K562 (cell line): ENCODE results near the gene SYMPK. TPM values are rescaled to one million over a fixed set of nuclear protein-coding genes. Genes with fewer than 3 reads are reported as not detected.
A peak's percentile ranks its signal among the peaks of the same experiment; 100 is the strongest.

Source experiments
- BHLHE40 ChIP-seq: IDR thresholded peaks from 2 replicates; pipeline ENCODE4 v1.6.1; 2011; ENCODE audit warnings: low read length, improper control_type of control experiment
- CBX3 ChIP-seq, 2 experiments: IDR thresholded peaks; 1 replicate in 1 of 2; 2 replicates in 1 of 2; pipeline ENCODE4 v1.6.1; 2012; ENCODE audit warnings: inconsistent platforms in 2 of 2, low read length in 2 of 2, borderline replicate concordance in 1 of 2, control low read depth in 1 of 2
- CREM ChIP-seq: IDR thresholded peaks from 2 replicates; pipeline ENCODE4 v1.6.1; 2014; ENCODE audit warnings: antibody characterized with exemption, low read depth
- DIDO1 ChIP-seq: fragments of 450-650 bp; IDR thresholded peaks from 2 replicates; pipeline ENCODE4 v1.6.1; 2016; ENCODE audit warnings: low read depth, missing biosample characterization, missing genetic modification characterization
- E2F1 ChIP-seq: sonication (generic); formaldehyde crosslinking; IDR thresholded peaks from 2 replicates; pipeline ENCODE4 v1.8.1; 2023; ENCODE audit warnings: mild to moderate bottlenecking, missing genetic modification reagents, moderate library complexity
- EGR1 ChIP-seq: fragments of 450-650 bp; conservative IDR thresholded peaks from 2 replicates; pipeline ENCODE4 v1.6.1; 2017; ENCODE audit warnings: mild to moderate bottlenecking
- ILF3 ChIP-seq: fragments of 450-650 bp; IDR thresholded peaks from 2 replicates; pipeline ENCODE4 v1.6.1; 2018; ENCODE audit warnings: antibody characterized with exemption, mild to moderate bottlenecking, moderate library complexity, borderline replicate concordance
- NFE2 ChIP-seq: IDR thresholded peaks from 2 replicates; pipeline ENCODE4 v1.6.1; 2014; ENCODE audit warnings: antibody characterized with exemption, low read depth
- NFIC ChIP-seq: fragments of 450-650 bp; IDR thresholded peaks from 2 replicates; pipeline ENCODE4 v1.6.1; 2017; ENCODE audit warnings: mild to moderate bottlenecking, inconsistent platforms
- NONO ChIP-seq, 2 experiments: fragments of 200-400 bp in 1 of 2; fragments of 450-650 bp in 1 of 2; formaldehyde crosslinking in 1 of 2; IDR thresholded peaks; 2 replicates each; pipeline ENCODE4 v1.6.1; 2017; ENCODE audit warnings: low read depth in 2 of 2, mild to moderate bottlenecking in 2 of 2, moderate library complexity in 2 of 2, low read length in 1 of 2
- POLR2A ChIP-seq: fragments of 450-650 bp; conservative IDR thresholded peaks from 2 replicates; pipeline ENCODE4 v1.6.1; 2016
- RBM22 ChIP-seq: fragments of 200-400 bp; formaldehyde crosslinking; IDR thresholded peaks from 2 replicates; pipeline ENCODE4 v1.6.1; 2018; ENCODE audit warnings: low read length, low read depth; ENCODE audit not compliant: poor library complexity, severe bottlenecking
- SRF ChIP-seq, 2 experiments: fragments of 250-450, 450-650 bp in 1 of 2; sonication (Bioruptor Pico) in 1 of 2; sonication (generic) in 1 of 2; formaldehyde crosslinking; IDR thresholded peaks; 2 replicates each; pipeline versions ENCODE4 v1.5.0 to v1.5.1; 2020 to 2022; ENCODE audit warnings: mild to moderate bottlenecking in 1 of 2, missing genetic modification reagents in 1 of 2
- STAG1 ChIP-seq: sonication (generic); formaldehyde crosslinking; IDR thresholded peaks from 2 replicates; pipeline ENCODE4 v1.5.0; 2020; ENCODE audit warnings: missing genetic modification reagents, borderline replicate concordance
- TCF3 ChIP-seq: sonication (generic); formaldehyde crosslinking; IDR thresholded peaks from 2 replicates; pipeline ENCODE4 v1.4.0; 2020; ENCODE audit warnings: mild to moderate bottlenecking, missing genetic modification reagents
- ZBTB49 ChIP-seq: sonication (generic); formaldehyde crosslinking; IDR thresholded peaks from 2 replicates; pipeline ENCODE4 v1.8.0; 2022; ENCODE audit warnings: missing genetic modification reagents, mild to moderate bottlenecking, borderline replicate concordance
- ZNF583 ChIP-seq: fragments of 250-450 bp; sonication (Bioruptor Pico); IDR thresholded peaks from 2 replicates; pipeline ENCODE4 v1.4.0; 2020
- ZNF76 ChIP-seq: fragments of 250-450 bp; sonication (Bioruptor Pico); IDR thresholded peaks from 2 replicates; pipeline ENCODE4 v1.4.0; 2020; ENCODE audit warnings: mild to moderate bottlenecking, moderate library complexity, borderline replicate concordance
- polyA plus RNA-seq, 8 experiments: library from polyadenylated mRNA; depleted of rRNA in 4 of 8; stranded (reverse) in 5 of 8; unstranded in 3 of 8; fragments of >200 nt; fragmentation: Nextera tagmentation in 2 of 8; fragmentation: Illumina TruSeq in 1 of 8; extraction: Ambion mirVana in 2 of 8; extraction: Trizol in 1 of 8; gene quantifications; 2 replicates each; pipeline versions ENCODE4 v1.2.1 to v1.2.3, GENCODE V29; 2011 to 2014; ENCODE audit warnings: inconsistent platforms in 1 of 8, missing spikeins in 1 of 8
- total RNA-seq, 7 experiments: library from RNA; depleted of rRNA in 6 of 7; stranded (reverse); fragments of >200 nt in 6 of 7; fragmentation: Illumina TruSeq in 2 of 7; extraction: Trizol in 2 of 7; gene quantifications; 2 replicates each; pipeline versions ENCODE4 v1.2.1 to v1.2.3, GENCODE V29; 2011 to 2021; ENCODE audit warnings: low replicate concordance in 1 of 7
- TF ChIP-seq, protein P1 (sequence below): sonication (generic); formaldehyde crosslinking; IDR thresholded peaks from 2 replicates; pipeline ENCODE4 v1.9.0; 2022; ENCODE audit warnings: mild to moderate bottlenecking, missing genetic modification reagents
- TF ChIP-seq, protein P2 (sequence below): fragments of 250-450 bp; sonication (Bioruptor Pico); IDR thresholded peaks from 2 replicates; pipeline ENCODE4 v1.8.0; 2021; ENCODE audit warnings: mild to moderate bottlenecking, moderate library complexity
- TF ChIP-seq, protein P3 (sequence below), 2 experiments: fragments of 450-650 bp in 1 of 2; sonication (generic) in 1 of 2; formaldehyde crosslinking; conservative IDR thresholded peaks; 2 replicates each; pipeline versions ENCODE4 v1.4.0 to v1.8.1; 2020 to 2022; ENCODE audit warnings: mild to moderate bottlenecking in 1 of 2, missing genetic modification reagents in 1 of 2

The SYMPK gene
- total and polyA plus RNA-seq, 9 of the 15 experiments (the other 6 are each of a cell fraction or from before 2014, with no cell fraction given), result 0.73 to 95.5 (median 58.4) TPM

- TF ChIP-seq, protein P1, sequence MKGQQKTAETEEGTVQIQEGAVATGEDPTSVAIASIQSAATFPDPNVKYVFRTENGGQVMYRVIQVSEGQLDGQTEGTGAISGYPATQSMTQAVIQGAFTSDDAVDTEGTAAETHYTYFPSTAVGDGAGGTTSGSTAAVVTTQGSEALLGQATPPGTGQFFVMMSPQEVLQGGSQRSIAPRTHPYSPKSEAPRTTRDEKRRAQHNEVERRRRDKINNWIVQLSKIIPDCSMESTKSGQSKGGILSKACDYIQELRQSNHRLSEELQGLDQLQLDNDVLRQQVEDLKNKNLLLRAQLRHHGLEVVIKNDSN (CRISPR knock-in tag), result peak; percentile 65
- TF ChIP-seq NONO (IDR thresholded peaks at IDR 0.05; ENCODE audit: low read depth in 2 of 2, low read length in 1 of 2), result peak in 1 of 2 experiments; percentile 61; a peak in 2 of 4 replicates
- peak; percentile 83 for TF ChIP-seq CREM
- 0 out of 2 replicates have a peak, but pooled peaks have one; percentile 10 for TF ChIP-seq NFE2
- no peak for TF ChIP-seq RBM22
- peak; percentile 99 for TF ChIP-seq BHLHE40
- TF ChIP-seq NFIC, result peak; percentile 38
- no peak for TF ChIP-seq ILF3
- TF ChIP-seq DIDO1 (tag), result no peak
- peak; percentile 76 for TF ChIP-seq POLR2A
- no peak for TF ChIP-seq TCF3 (CRISPR knock-in tag)
- peak; percentile 76; the same call in 1 of the 2 replicates for TF ChIP-seq STAG1 (CRISPR knock-in tag)
- no peak for TF ChIP-seq ZNF76
- TF ChIP-seq ZNF583, result no peak
- TF ChIP-seq, protein P2, sequence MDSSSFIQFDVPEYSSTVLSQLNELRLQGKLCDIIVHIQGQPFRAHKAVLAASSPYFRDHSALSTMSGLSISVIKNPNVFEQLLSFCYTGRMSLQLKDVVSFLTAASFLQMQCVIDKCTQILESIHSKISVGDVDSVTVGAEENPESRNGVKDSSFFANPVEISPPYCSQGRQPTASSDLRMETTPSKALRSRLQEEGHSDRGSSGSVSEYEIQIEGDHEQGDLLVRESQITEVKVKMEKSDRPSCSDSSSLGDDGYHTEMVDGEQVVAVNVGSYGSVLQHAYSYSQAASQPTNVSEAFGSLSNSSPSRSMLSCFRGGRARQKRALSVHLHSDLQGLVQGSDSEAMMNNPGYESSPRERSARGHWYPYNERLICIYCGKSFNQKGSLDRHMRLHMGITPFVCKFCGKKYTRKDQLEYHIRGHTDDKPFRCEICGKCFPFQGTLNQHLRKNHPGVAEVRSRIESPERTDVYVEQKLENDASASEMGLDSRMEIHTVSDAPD (CRISPR knock-in tag), result no peak
- TF ChIP-seq, protein P3, sequence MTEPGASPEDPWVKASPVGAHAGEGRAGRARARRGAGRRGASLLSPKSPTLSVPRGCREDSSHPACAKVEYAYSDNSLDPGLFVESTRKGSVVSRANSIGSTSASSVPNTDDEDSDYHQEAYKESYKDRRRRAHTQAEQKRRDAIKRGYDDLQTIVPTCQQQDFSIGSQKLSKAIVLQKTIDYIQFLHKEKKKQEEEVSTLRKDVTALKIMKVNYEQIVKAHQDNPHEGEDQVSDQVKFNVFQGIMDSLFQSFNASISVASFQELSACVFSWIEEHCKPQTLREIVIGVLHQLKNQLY (CRISPR knock-in tag; conservative IDR thresholded peaks at IDR 0.05), result no peak
- TF ChIP-seq E2F1 (CRISPR knock-in tag), result no peak; the same call in 1 of the 2 replicates
- TF ChIP-seq ZBTB49 (CRISPR knock-in tag), result 0 out of 2 replicates have a peak, but pooled peaks have one; percentile 64
- peak; percentile 47 for TF ChIP-seq EGR1
- TF ChIP-seq CBX3 (IDR thresholded peaks at IDR 0.05; ENCODE audit: borderline replicate concordance in 1 of 2, low read length in 2 of 2), result peak in 1 of 2 experiments; percentile 92; a peak in 2 of 3 replicates
- TF ChIP-seq SRF (CRISPR knock-in tag; IDR thresholded peaks at IDR 0.05), result peak in 1 of 2 experiments; percentile 39; a peak in 1 of 4 replicates
Measured at GRCh38 chr19:45882652-45883585, 20.0 kb upstream of the SYMPK start (continued).
